ENCODE results near the gene CTXN1. TPM values are rescaled to one million over a fixed set of nuclear protein-coding genes. Genes with fewer than 3 reads are reported as not detected.

CTXN1 gene
- total and polyA plus RNA-seq, 3 donors from 2014 or later, result 19.4 to 67.2 (median 40.1) TPM

- Histone ChIP-seq H3K27me3 (no peaks in the 10 kb centered on the region), H3K4me3 (no peak overlapping the region), H3K9me3 (no peaks in the 10 kb centered on the region), H3K27ac (no peak overlapping the region), H3K36me3 (ENCODE audit: low read depth, missing control alignments) (no peaks in the 10 kb centered on the region), H3K4me1 (no peaks in the 10 kb centered on the region)
- no peak for DNase-seq
- 88 to 90% methylated on average over 12 of the region's 12 CpGs for WGBS, 2 donors
- intact Hi-C loops (cut with DNase I; ENCODE audit: low total_unique reads), result no loop called here
- TF ChIP-seq, protein P1, sequence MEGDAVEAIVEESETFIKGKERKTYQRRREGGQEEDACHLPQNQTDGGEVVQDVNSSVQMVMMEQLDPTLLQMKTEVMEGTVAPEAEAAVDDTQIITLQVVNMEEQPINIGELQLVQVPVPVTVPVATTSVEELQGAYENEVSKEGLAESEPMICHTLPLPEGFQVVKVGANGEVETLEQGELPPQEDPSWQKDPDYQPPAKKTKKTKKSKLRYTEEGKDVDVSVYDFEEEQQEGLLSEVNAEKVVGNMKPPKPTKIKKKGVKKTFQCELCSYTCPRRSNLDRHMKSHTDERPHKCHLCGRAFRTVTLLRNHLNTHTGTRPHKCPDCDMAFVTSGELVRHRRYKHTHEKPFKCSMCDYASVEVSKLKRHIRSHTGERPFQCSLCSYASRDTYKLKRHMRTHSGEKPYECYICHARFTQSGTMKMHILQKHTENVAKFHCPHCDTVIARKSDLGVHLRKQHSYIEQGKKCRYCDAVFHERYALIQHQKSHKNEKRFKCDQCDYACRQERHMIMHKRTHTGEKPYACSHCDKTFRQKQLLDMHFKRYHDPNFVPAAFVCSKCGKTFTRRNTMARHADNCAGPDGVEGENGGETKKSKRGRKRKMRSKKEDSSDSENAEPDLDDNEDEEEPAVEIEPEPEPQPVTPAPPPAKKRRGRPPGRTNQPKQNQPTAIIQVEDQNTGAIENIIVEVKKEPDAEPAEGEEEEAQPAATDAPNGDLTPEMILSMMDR (IDR thresholded peaks at IDR 0.05), result no peak
- no peak for TF ChIP-seq POLR2A (IDR thresholded peaks at IDR 0.05)
These were observed 40.2 kb upstream of the CTXN1 start for GRCh38 chr19:7965921-7966665.

GRCh38 chr19:7965259-7965841 lies 39.4 kb upstream of the CTXN1 start:
- intact Hi-C loops (cut with DNase I; ENCODE audit: low total_unique reads), result no loop called here
- no peak for TF ChIP-seq POLR2A (IDR thresholded peaks at IDR 0.05)
- TF ChIP-seq, protein P1 (IDR thresholded peaks at IDR 0.05), result no peak
- WGBS, 2 donors, result 87 to 90% methylated on average over 12 of the region's 12 CpGs

GRCh38 chr19:7963566-7963965 lies 37.6 kb upstream of the CTXN1 start:
- Histone ChIP-seq H3K36me3 (ENCODE audit: low read depth, missing control alignments) (no peaks in the 10 kb centered on the region), H3K9me3 (no peaks in the 10 kb centered on the region), H3K4me3 (no peak overlapping the region), H3K27me3 (no peaks in the 10 kb centered on the region), H3K27ac (no peak overlapping the region), H3K4me1 (no peaks in the 10 kb centered on the region)
- WGBS, 2 donors, result 94 to 96% methylated on average over 20 to 25 of the region's 25 CpGs
- no peak for DNase-seq
- TF ChIP-seq, protein P1 (IDR thresholded peaks at IDR 0.05), result no peak
- no peak for TF ChIP-seq POLR2A (IDR thresholded peaks at IDR 0.05)
- intact Hi-C loops (cut with DNase I; ENCODE audit: low total_unique reads), result no loop called here

More at GRCh38 chr19:7965259-7965841, 39.4 kb upstream of the CTXN1 start:
- Histone ChIP-seq H3K27me3 (no peaks in the 10 kb centered on the region), H3K27ac (no peak overlapping the region), H3K36me3 (ENCODE audit: low read depth, missing control alignments) (no peaks in the 10 kb centered on the region), H3K4me3 (no peak overlapping the region), H3K4me1 (no peaks in the 10 kb centered on the region), H3K9me3 (no peaks in the 10 kb centered on the region)
- DNase-seq, result no peak

GRCh38 chr19:7962644-7963268 lies 36.8 kb upstream of the CTXN1 start:
- Histone ChIP-seq H3K4me1 (no peaks in the 10 kb centered on the region), H3K4me3 (no peak overlapping the region), H3K36me3 (ENCODE audit: low read depth, missing control alignments) (no peaks in the 10 kb centered on the region), H3K27me3 (no peaks in the 10 kb centered on the region), H3K9me3 (no peaks in the 10 kb centered on the region), H3K27ac (no peak overlapping the region)
- TF ChIP-seq, protein P1 (IDR thresholded peaks at IDR 0.05), result no peak
- TF ChIP-seq POLR2A (IDR thresholded peaks at IDR 0.05), result no peak
- no peak for DNase-seq
- intact Hi-C loops (cut with DNase I; ENCODE audit: low total_unique reads), result no loop called here
- 88 to 89% methylated on average over 16 to 22 of the region's 22 CpGs for WGBS, 2 donors

Data from testis (tissue), 3 donors.